CD4-positive, alpha-beta T cell treated with Interleukin-17A for 1 hour (primary cell): ENCODE results near the gene PRKN.

ENCODE experiments used
- DNase-seq: peaks from one replicate; pipeline ENCODE4 v3.0.0-alpha.2; 2020

PRKN gene

GRCh38 chr6:161554883-161555282, 1172.7 kb downstream of the PRKN start:
- no peak for DNase-seq

DNA sequence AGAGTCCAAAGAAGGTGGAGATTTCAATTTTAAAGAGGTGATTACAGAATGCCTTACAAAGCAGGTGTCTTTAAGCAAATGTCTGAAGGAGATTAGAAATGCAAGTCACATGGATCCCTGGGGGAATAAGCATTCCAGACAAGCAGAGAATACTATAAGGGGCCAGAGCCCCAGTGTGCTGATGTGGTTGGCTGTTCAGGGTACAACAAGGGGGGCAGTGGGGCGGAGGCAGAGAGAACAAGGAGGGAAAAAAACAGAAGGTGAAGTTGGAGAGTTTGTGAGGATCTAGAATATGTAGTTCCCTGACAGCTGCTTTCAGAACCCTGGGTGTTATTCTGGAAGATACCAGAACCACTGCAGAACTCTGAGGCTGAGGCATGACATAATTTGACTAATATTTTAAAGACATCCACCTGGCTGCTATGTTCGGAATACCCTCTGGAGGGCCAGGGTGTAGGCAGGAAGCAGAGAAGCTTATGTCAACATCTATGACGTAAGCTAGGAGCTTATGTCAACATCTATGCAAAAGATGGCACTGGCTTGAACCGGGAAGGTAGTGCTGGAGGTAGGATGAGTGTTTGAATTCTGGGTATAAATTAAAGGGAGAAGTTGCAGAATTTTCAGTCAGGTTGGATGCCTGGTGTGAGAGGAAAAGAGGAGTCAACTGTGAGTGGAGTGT, 1177.5 kb downstream of the PRKN start:
- no peak for DNase-seq

DNA sequence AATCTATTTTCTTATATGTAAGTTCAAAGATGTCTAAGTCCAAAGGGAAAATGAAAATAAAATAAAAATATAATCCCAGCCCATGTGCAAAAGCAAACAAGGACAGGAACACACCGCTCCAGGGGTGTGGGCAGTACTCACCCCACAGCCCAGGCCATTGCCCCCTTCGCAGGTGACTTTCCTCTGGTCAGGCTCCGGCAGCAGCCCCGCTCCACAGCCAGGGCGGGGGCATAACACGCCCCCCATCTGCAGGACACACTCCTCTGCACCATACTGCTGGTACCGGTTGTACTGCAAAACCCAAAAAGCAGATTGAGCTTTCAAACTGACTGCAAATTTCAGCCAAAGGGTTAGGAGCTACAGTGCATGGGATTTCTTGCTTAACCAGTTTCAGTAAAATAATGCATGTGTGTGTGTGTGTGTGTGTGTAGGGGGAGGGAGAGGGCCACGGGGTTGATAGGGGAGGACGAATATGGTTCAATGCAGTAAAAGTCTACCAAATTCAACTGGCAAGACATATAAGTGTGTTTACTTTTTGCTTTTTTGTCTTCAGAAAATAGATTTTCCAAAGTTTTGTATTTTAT, 1178.8 kb downstream of the PRKN start:
- DNase-seq, result no peak

GRCh38 chr6:161547617-161548016, 1179.9 kb downstream of the PRKN start:
- no peak for DNase-seq

DNA sequence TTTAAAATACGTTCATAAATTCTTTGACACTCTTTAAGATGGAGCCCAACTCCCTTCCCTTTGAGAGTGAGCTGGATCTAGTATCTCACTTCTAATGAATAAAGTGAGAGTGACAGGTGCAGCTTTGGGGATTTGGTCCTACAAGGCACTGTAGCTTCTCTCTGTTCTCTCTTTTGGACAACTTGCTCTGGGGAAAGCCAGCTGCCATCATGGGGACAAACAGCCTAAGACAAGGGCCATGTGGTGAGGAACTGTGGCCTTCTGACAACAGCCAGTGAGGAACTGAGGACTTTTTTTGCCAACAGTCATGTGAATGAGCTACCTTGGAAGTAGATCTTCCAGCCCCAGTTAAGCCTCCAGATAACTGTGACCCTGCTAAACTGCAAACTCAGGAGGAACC, 1180.9 kb downstream of the PRKN start:
- DNase-seq, result no peak

GRCh38 chr6:161545741-161546140, 1181.8 kb downstream of the PRKN start:
- DNase-seq, result no peak

DNA sequence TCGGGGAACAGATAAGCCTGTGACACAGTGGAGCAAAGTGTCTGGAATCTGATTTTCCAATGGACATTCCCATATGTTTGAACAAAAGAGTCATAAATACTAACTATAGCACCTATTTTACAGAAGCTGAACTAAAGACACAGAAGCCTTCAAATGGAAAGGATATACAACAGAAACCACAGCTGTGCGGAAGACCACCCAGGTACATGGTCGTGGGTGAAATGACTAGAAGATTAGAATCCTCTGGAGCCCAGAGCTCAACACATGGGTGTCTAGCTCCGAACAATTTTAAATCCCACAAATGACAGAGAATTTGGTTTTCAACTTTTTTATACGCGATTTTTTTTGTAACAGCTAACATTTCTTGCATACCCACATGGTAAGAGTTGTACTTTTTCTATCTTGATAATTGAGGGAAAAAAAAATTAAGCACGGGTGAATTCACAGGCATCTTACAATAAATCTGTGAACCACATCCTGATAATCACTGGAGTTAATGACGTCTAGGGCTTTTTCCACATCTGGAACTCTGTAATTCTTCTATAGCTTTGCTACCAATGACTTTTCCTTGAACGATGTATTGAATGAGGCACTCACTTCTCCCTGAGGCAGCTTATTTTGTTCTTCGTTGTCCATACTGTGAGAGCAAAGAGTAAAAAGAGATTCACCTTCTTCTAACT, 1182.6 kb downstream of the PRKN start:
- no peak for DNase-seq

DNA sequence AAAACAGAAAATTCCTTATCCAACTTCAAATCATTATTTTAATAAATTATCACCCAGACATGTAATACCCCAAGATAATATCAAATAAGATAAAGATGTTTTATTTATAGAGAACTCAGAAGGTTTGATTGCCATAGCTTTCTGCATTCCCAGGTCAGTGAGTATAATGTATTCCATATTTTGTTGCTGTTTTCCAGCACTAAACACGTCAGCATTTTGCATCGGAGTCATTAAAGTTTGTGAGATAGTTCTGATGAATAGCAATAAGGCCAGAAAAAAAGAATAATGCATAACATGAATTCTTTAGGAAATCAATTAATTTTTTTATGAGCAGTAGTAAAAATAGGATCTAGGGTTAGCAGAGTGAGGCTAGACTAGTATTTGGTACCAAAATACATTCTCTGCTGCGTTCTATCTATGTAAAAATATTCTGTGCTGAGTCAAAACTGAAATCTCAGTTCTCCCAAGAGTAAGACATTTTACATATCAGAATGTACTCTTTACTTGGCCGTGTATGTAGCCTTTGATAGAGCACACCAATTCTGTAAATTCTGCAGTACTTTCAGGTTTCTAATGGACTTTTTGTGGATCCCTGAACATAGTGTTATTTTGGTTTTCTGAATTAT, 1183.8 kb downstream of the PRKN start:
- no peak for DNase-seq

- no peak for DNase-seq
Observed at GRCh38 chr6:161542346-161542980, 1185.1 kb downstream of the PRKN start.

- DNase-seq, result no peak
Observed at GRCh38 chr6:161540532-161540931, 1187.0 kb downstream of the PRKN start.

GRCh38 chr6:161536224-161536630, 1191.3 kb downstream of the PRKN start:
- DNase-seq, result no peak

DNA sequence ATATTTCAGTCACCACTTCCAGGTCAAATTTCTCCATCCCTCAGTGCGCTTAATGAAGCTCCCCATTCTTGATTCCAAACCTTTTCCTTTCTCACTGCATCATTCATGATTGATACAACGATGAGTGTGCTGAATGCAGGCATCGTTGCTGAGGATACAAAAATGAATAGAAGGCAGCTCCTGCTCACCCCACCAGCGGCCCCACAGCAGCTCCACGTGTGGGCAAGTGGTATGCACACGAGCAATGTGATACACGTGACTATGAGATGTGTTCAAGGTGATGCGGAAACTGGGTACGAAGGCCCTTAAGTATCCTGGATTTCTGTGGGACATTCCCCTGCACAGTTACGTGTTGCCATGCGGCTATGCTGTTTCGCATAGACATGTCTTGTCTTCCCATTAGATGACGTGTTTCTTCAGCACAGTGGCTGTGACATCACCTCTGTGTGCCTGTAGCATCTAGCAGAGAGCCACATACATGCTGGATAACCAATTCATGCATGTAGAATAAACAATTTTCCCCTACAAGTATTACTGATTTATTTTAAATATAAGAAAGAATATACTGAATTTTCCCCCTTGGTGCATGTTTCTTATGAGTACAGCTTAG, 1193.2 kb downstream of the PRKN start:
- no peak for DNase-seq

GRCh38 chr6:161533266-161533665, 1194.3 kb downstream of the PRKN start:
- no peak for DNase-seq

DNA sequence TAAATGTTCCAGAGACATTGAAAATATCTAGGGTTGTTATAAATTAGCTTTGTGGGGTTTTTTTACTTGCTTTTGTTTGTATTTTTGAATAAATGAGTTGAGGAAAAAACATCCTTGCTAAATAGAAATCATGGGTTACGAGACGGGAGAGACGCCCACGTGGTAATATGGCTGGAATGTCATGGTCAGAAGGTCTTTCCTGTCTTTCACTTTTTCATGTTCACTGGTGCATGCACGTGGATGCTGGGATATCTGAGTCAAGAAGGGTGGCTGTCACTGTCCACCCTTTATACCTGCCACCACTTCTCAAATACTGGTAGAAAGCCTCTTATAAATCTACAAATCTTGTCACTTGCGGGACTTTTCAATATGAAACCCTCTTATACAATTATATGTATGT, 1195.0 kb downstream of the PRKN start:
- no peak for DNase-seq

DNA sequence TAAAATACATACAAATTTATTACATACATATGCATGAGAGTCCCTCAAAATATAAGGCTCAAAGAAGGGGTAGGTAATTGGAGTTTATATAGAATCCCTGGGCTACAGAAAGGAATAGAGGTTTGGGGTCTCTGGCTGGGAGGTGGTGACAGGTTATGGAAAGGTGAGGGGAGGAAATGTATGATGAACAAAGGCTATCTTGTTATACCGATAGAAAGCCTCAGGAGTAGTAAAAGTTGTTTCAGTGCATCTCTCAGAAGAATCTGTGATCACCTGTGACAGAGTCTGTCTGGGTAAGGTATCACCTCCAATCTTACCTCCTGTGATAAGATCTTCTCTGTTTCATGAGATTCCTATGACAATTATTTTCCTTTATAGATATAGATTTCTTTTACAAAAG, 1200.8 kb downstream of the PRKN start:
- DNase-seq, result no peak

- no peak for DNase-seq
Observed at GRCh38 chr6:161523362-161523761, 1204.2 kb downstream of the PRKN start.

DNA sequence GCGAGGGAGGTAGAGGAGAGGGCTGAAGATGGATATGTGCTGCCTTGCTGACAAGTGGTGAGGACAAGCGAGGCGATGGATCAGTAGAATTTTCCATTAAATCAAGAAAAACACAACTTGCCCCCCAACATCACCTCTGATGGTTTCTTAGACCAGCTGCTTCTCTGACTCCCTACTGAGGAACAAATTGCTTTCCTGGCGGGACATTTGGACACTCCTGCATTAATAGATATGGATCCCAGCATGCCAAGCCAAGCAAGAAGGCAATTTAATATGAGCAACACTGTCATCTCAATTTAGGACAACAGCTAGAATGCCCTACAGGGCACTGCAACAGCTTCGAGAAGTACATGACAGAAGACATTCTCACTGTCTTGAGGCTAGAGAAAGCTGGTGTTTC, 1205.3 kb downstream of the PRKN start:
- DNase-seq, result no peak

- no peak for DNase-seq
Observed at GRCh38 chr6:161511447-161512095, 1216.0 kb downstream of the PRKN start.

DNA sequence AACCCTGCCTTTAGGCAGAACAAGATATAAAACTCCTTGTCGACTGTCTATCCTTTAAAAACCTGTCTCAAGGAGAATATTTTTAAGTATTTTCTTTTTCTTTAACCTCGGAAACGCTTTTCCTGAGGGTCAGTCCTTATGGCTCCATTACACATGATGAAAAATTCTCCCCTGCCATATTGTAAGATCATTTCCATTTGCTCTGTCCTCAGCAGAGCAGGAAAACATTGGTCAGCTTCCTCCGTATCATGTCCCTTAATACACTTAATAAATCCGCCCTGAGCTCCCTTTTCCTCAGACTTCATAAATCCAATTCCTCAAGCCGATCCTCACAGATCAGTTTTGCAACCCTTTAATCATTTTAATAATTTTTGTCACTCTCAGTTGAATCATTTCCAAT, 1219.2 kb downstream of the PRKN start:
- no peak for DNase-seq

DNA sequence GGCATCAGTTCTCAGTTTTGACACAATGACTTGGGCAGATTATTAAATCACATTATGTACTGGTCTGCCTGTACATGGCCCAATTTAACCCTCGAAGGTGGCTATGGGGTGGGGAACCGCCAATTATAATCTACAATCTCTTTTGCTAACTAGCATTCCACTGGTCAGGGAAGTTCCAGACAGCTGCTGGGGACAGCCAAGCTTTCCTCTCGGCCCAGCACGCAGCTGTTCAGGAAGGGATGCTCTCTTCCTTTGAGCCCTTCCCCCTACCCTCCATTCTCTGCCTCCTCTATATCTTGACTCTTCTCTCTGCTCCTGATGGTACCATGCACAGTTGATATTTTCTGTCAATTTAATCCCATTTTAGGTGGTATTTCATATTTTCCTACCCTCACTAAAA, 1220.2 kb downstream of the PRKN start:
- no peak for DNase-seq

- no peak for DNase-seq
Observed at GRCh38 chr6:161503570-161503969, 1224.0 kb downstream of the PRKN start.

GRCh38 chr6:161498881-161499280, 1228.7 kb downstream of the PRKN start:
- DNase-seq, result no peak

- no peak for DNase-seq
Observed at GRCh38 chr6:161498359-161498758, 1229.2 kb downstream of the PRKN start.
